GM21360 (cell line): ENCODE data around the gene SCAI.

Experiments used
- ATAC-seq: cut with Tn5 transposase; IDR thresholded peaks from one replicate; pipeline ENCODE4 v1.9.1; 2021; ENCODE audit warnings: mild to moderate bottlenecking, moderate library complexity; ENCODE audit not compliant: unreplicated experiment

SCAI gene

DNA sequence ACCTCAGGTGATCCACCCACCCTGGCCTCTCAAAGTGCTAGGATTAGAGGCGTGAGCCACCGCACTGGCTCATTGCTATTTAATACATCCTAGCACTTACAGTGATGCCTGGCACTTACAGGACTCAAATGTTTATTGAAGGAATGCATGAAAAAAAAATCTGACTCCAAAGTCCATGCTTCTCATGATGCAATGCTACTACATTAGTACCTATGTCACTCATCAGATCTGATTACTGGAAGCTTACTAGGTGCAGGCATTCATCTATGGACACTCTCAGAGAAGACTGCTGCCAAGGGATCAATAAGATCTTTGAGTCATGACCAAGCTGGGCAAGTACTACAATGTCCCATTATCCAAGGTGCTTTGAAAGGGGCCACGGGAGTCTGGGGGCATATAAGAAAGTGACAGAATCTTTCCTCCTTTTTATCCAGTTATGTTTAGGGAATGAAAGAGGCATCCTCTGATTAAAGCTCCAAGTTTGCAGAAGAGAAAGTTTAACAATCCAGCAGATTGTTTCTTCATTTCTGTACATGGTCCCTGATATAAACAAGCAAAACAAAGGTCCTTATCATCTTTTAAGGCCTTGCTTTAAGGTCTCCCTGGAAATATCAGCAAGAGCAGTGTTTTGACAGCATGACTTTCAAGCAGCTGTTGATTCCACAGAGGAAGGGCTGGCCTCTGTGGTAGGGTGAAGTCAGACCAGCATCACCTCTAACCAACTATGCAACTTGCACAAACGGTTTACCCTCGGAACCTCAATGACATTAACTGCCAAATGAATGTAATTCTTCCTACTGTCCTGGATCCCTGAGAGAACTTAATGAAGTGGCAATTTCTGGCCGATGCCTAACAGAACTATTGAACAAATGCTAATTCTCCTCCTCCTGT, 245.5 kb downstream of the SCAI start:
- ATAC-seq, result no peak

DNA sequence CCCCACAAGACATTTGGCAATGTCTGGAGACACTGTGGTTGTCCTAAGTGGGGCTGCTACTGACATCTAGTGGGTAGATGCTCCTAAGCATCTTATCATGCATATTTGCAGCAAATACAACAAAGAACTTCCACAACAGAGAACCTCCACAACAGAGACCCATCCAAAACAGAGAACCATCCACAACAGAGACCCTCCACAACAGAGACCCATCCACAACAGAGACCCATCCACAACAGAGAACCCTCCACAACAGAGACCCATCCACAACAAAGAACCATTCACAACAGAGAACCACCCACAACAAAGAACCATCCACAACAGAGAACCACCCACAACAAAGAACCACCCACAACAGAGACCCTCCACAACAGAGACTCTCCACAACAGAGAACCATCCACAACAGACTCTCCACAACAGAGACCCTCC, 248.6 kb downstream of the SCAI start:
- no peak for ATAC-seq

DNA sequence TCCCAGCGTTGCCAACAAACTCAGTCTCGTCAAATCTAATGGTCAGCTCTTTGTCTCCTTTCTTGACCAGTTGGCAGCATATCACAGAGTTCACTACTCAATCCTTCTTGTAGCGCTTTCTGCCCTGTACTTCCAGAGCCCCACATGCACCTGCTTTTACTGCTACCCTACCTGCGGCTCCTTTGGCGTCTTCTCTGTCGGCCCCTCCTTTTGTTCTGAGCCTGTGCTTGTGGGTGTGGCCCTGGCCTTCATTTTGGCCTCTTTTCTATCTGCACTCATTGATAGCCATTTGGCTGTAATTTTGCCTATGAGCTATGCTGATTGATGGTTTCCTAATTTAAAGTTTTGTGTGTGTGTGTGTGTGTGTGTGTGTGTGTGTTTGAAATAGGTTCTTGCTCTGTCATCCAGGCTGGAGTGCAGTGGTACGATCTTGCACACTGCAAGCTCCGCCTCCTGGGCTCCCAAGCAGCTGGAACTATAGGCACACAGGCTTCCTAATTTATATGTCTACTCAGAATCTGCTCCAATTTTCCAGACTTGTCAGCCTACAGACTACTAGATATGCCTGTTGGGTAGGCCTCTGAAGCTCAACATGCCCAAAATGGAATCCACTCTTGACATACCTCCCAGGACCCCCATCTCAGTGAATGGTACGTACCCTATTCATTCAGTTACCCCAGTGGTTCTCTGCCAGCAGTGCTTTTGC, 249.1 kb downstream of the SCAI start:
- ATAC-seq, result no peak
